ENCODE results near the gene MX1. TPM values are rescaled to one million over a fixed set of nuclear protein-coding genes. Genes with fewer than 3 reads are reported as not detected.

MX1 gene
- total RNA-seq, 1 donor from 2014 or later: 8.8 TPM

DNA sequence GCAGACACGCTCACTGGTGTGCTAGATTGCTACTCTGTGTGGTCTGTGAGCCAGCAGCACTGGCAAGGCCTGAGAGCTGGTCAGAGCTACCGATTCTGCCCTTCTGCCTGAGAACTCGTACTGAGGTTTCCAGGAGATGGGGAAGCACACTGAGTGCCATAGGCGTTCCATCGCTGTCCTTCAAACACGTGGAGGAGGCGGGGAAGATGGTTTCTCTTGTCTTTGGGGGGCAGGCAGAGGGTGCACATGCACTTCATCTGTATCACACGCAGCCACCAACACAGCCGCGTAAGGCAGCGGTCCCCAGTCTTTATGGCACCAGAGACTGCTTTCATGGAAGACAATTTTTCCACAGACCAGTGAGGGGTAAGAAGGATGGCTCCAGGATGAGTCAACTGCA lies 23.8 kb upstream of the MX1 start:
- H3K36me3 ChIP-seq: peaks cover 61% of the 10 kb centered on the region
- H3K27me3 ChIP-seq (ENCODE audit: low read depth): peaks cover 4% of the 10 kb centered on the region
- no peaks in the 10 kb centered on the region for H3K9me3 ChIP-seq (replicated peaks)
- DNase-seq: no peak
- TF ChIP-seq, protein P1, sequence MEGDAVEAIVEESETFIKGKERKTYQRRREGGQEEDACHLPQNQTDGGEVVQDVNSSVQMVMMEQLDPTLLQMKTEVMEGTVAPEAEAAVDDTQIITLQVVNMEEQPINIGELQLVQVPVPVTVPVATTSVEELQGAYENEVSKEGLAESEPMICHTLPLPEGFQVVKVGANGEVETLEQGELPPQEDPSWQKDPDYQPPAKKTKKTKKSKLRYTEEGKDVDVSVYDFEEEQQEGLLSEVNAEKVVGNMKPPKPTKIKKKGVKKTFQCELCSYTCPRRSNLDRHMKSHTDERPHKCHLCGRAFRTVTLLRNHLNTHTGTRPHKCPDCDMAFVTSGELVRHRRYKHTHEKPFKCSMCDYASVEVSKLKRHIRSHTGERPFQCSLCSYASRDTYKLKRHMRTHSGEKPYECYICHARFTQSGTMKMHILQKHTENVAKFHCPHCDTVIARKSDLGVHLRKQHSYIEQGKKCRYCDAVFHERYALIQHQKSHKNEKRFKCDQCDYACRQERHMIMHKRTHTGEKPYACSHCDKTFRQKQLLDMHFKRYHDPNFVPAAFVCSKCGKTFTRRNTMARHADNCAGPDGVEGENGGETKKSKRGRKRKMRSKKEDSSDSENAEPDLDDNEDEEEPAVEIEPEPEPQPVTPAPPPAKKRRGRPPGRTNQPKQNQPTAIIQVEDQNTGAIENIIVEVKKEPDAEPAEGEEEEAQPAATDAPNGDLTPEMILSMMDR (IDR thresholded peaks at IDR 0.05; ENCODE audit: borderline replicate concordance): no peak
- no peaks in the 10 kb centered on the region for H3K4me1 ChIP-seq
- H3K27ac ChIP-seq (replicated peaks): no peak overlapping the region
- H3K4me3 ChIP-seq: no peak overlapping the region
- intact Hi-C loops (cut with micrococcal nuclease): no loop called here

DNA sequence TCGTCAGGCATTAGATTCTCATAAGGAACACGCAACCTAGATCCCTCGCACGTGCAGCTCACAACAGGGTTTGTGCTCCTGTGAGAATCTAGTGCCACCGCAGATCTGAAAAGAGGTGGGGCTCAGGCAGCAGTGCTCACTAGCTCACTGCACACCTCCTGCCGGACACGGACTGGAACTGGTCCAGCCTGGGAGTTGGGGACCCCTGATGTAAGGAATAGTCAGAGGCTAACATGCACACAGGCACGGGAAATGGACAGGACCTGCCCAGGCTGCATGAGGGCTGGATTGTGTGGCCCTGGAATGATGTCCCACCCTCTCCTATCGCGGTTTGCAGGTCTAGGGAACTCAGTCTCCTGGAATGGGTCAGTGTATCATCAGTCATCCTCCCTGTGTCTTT lies 23.2 kb upstream of the MX1 start:
- TF ChIP-seq, protein P1 (IDR thresholded peaks at IDR 0.05; ENCODE audit: borderline replicate concordance): no peak
- Histone ChIP-seq H3K4me1 (no peaks in the 10 kb centered on the region), H3K4me3 (no peak overlapping the region), H3K27me3 (ENCODE audit: low read depth) (peaks cover 8% of the 10 kb centered on the region), H3K27ac (replicated peaks) (no peak overlapping the region), H3K36me3 (peaks cover 63% of the 10 kb centered on the region), H3K9me3 (replicated peaks) (no peaks in the 10 kb centered on the region)
- intact Hi-C loops (cut with micrococcal nuclease): no loop called here
- no peak for DNase-seq

DNA sequence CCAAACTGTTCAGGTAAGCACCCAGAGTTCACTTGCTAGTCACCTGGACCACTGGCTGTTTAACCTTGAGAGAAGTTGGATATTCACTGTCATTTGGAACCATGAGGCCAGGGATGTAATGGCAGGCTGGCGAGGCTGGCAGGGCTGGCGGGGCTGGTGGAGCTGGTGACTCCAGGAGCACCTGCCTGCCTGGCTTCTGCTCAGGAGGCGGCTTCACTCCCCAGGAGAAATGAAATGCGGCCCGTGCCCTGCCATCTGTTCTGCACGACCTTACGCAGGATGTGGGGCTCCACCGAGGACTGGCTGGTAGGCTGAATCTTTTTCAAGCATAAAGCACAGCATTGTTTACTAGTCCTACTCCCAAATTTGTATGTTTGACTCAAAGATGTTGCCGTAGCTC lies 22.7 kb upstream of the MX1 start:
- TF ChIP-seq, protein P1 (IDR thresholded peaks at IDR 0.05; ENCODE audit: borderline replicate concordance): no peak
- Histone ChIP-seq H3K4me3 (no peak overlapping the region), H3K27me3 (ENCODE audit: low read depth) (peaks cover 8% of the 10 kb centered on the region), H3K9me3 (replicated peaks) (no peaks in the 10 kb centered on the region), H3K27ac (replicated peaks) (no peak overlapping the region), H3K36me3 (peaks cover 67% of the 10 kb centered on the region), H3K4me1 (no peaks in the 10 kb centered on the region)
- intact Hi-C loops (cut with micrococcal nuclease): no loop called here
- no peak for DNase-seq

DNA sequence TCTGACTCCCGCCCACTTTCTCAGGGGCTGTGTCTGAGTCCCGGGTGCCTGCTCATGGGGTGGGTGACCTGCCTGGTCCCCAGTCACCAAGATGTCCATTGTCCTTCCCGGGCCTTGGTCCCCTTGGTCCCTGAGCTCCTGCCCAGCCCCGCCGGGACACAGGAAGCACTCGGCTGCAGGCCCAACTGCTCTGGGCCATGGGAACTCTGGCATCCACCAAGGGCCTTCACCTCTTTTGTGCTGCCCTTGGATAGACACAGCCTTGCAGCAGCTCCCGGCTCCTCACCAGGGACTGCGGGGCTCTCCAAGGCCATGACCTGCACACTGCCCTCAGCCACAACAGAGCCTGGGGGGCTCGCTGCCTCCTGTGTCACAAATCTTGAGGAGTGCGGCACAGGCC lies 22.1 kb upstream of the MX1 start:
- intact Hi-C loops (cut with micrococcal nuclease): no loop called here
- DNase-seq: no peak
- H3K36me3 ChIP-seq: peaks cover 67% of the 10 kb centered on the region
- no peaks in the 10 kb centered on the region for H3K4me1 ChIP-seq
- H3K9me3 ChIP-seq (replicated peaks): no peaks in the 10 kb centered on the region
- H3K4me3 ChIP-seq: no peak overlapping the region
- H3K27me3 ChIP-seq (ENCODE audit: low read depth): peaks cover 8% of the 10 kb centered on the region
- TF ChIP-seq, protein P1 (IDR thresholded peaks at IDR 0.05; ENCODE audit: borderline replicate concordance): no peak
- H3K27ac ChIP-seq (replicated peaks): no peak overlapping the region

DNA sequence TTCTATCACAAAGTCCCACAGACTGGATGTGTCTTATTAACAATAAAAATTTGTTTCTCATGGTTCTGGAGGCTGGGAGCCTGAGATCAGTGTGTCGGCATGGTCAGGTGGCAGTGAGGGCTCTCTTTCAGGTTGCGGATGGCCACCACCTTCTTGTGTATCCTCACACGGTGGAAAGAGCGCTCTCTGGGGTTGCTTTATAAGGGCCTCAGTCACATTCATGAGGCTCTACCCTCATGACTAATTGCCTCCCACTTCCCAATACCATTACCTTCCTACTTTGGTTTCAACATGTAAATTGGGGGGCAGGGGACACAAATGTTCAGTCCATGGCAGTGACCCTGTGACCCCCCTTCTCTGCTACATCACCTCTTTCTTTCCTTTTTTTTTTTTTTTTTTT lies 20.7 kb upstream of the MX1 start:
- DNase-seq: no peak
- Histone ChIP-seq H3K4me1 (no peaks in the 10 kb centered on the region), H3K27ac (replicated peaks) (no peak overlapping the region), H3K27me3 (ENCODE audit: low read depth) (peaks cover 8% of the 10 kb centered on the region), H3K4me3 (no peak overlapping the region), H3K9me3 (replicated peaks) (no peaks in the 10 kb centered on the region), H3K36me3 (peaks cover 65% of the 10 kb centered on the region)
- intact Hi-C loops (cut with micrococcal nuclease): no loop called here
- TF ChIP-seq, protein P1 (IDR thresholded peaks at IDR 0.05; ENCODE audit: borderline replicate concordance): no peak

DNA sequence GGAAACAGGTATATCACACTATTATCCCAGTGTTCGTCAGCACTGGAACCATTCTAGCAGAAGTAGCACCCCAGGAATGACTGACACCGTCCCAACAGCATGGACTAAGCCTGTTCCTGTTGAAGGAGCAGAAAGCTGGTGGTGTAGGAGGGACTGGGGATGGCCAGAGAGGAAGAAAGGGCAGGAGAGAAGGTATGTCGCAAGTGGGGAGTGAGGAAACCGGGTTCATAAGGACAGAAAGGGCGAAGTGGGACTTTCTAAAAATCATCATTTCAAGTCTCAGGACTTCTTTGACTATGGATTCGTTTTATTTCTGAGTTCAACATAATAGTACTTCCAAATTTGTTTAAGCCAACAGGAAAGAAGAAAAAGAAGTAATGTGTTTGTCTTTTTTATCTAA lies 19.7 kb upstream of the MX1 start:
- Histone ChIP-seq H3K4me3 (no peak overlapping the region), H3K27ac (replicated peaks) (no peak overlapping the region), H3K36me3 (peaks cover 61% of the 10 kb centered on the region), H3K4me1 (peaks cover 3% of the 10 kb centered on the region), H3K9me3 (replicated peaks) (peaks cover 8% of the 10 kb centered on the region), H3K27me3 (ENCODE audit: low read depth) (peaks cover 8% of the 10 kb centered on the region)
- intact Hi-C loops (cut with micrococcal nuclease): no loop called here
- TF ChIP-seq, protein P1 (IDR thresholded peaks at IDR 0.05; ENCODE audit: borderline replicate concordance): no peak
- DNase-seq: no peak
